ENCODE results near the gene RNF213.

RNF213 gene

GRCh38 chr17:80339731-80340456, 79.2 kb downstream of the RNF213 start:
- TF ChIP-seq, protein P1, sequence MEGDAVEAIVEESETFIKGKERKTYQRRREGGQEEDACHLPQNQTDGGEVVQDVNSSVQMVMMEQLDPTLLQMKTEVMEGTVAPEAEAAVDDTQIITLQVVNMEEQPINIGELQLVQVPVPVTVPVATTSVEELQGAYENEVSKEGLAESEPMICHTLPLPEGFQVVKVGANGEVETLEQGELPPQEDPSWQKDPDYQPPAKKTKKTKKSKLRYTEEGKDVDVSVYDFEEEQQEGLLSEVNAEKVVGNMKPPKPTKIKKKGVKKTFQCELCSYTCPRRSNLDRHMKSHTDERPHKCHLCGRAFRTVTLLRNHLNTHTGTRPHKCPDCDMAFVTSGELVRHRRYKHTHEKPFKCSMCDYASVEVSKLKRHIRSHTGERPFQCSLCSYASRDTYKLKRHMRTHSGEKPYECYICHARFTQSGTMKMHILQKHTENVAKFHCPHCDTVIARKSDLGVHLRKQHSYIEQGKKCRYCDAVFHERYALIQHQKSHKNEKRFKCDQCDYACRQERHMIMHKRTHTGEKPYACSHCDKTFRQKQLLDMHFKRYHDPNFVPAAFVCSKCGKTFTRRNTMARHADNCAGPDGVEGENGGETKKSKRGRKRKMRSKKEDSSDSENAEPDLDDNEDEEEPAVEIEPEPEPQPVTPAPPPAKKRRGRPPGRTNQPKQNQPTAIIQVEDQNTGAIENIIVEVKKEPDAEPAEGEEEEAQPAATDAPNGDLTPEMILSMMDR (IDR thresholded peaks at IDR 0.05; ENCODE audit: extremely low read depth, missing control alignments): no peak
- DNase-seq (ENCODE audit: low spot score): no peak

DNA sequence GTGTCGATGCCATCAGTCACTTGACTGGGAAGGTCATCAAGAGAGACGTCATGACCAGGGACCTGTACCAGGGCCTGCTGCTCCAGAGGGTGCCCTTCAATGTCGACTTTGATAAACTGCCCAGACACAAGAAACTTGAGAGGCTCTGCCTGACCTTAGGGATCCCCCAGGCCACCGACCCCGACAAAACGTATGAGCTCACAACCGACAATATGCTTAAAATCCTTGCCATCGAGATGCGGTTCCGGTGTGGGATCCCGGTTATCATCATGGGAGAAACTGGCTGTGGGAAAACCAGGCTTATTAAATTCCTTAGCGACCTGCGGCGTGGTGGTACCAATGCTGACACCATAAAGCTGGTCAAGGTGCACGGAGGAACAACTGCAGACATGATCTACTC, 84.7 kb downstream of the RNF213 start:
- no peak for DNase-seq (ENCODE audit: low spot score)
- TF ChIP-seq, protein P1 (IDR thresholded peaks at IDR 0.05; ENCODE audit: extremely low read depth, missing control alignments): no peak

- TF ChIP-seq, protein P1 (IDR thresholded peaks at IDR 0.05; ENCODE audit: extremely low read depth, missing control alignments): no peak
- no peak for DNase-seq (ENCODE audit: low spot score)
Observed at GRCh38 chr17:80345841-80346497, 85.3 kb downstream of the RNF213 start.

DNA sequence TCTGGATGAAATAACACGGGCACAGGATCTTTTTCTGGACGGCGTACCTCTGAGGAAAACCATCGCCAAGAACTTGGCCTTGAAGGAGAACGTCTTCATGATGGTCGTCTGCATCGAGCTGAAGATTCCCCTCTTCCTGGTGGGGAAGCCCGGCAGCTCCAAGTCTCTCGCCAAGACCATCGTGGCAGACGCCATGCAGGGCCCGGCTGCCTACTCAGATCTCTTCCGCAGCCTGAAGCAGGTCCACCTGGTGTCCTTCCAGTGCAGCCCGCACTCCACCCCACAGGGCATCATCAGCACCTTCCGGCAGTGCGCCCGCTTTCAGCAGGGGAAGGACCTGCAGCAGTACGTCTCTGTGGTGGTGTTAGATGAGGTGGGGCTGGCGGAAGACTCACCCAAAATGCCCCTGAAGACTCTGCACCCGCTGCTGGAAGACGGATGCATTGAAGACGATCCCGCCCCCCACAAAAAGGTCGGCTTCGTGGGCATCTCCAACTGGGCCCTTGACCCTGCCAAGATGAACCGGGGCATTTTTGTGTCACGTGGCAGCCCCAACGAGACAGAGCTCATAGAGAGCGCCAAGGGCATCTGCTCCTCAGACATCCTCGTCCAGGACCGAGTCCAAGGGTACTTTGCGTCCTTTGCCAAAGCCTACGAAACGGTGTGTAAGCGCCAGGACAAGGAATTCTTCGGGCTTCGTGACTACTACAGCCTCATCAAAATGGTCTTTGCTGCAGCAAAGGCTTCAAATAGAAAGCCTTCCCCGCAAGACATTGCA, 86.0 kb downstream of the RNF213 start:
- TF ChIP-seq, protein P1 (IDR thresholded peaks at IDR 0.05; ENCODE audit: extremely low read depth, missing control alignments): no peak
- no peak for DNase-seq (ENCODE audit: low spot score)

GRCh38 chr17:80347536-80347935, 86.9 kb downstream of the RNF213 start:
- TF ChIP-seq, protein P1 (IDR thresholded peaks at IDR 0.05; ENCODE audit: extremely low read depth, missing control alignments): no peak
- no peak for DNase-seq (ENCODE audit: low spot score)

GRCh38 chr17:80347948-80348351, 87.3 kb downstream of the RNF213 start:
- TF ChIP-seq, protein P1 (IDR thresholded peaks at IDR 0.05; ENCODE audit: extremely low read depth, missing control alignments): no peak

More at GRCh38 chr17:80347948-80348351, 87.3 kb downstream of the RNF213 start:
- no peak for DNase-seq (ENCODE audit: low spot score)

All from GM20000 (cell line).